Prostate gland (tissue), 2 donors: ENCODE measurements around the gene ELAPOR1.

ENCODE experiments used
- CTCF ChIP-seq, 4 experiments: fragments of 200-600 bp in 2 of 4; fragments of 450-650 bp in 2 of 4; sonication (generic) in 2 of 4; IDR thresholded peaks; 1 replicate in 3 of 4; 2 replicates in 1 of 4; pipeline ENCODE4 v1.5.1; 2016 to 2019; ENCODE audit warnings: antibody characterized with exemption in 4 of 4, mild to moderate bottlenecking in 2 of 4, moderate library complexity in 2 of 4
- POLR2A ChIP-seq: fragments of 450-650 bp; IDR thresholded peaks from one replicate; pipeline ENCODE4 v1.6.1; 2016; ENCODE audit warnings: antibody characterized with exemption, mild to moderate bottlenecking

- TF ChIP-seq CTCF (IDR thresholded peaks at IDR 0.05) (no peak), POLR2A (no peak)
Observed at GRCh38 chr1:109069294-109069693, 44.6 kb upstream of the ELAPOR1 start.
